ENCODE data around the gene P2RX3.

P2RX3 gene

DNA sequence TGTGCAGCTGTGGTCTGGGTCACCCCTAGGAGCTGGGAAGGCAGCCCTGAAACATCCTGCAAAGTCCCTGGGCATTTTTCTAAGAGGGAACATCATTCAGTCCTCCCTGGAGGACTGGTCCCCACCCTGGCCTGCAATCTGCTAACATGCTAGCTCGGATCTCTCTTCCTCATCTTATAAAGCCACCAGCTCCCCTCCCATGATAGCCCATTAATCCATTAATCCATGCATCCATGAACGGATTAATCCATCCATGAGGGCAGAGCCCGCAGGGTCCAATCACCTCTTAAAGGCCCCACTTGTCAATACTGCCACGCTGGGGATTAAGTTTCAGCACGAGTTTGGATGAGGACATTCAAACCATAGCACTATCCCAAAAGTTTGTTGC is 30.7 kb downstream of the P2RX3 start:
- TF ChIP-seq, protein P1, sequence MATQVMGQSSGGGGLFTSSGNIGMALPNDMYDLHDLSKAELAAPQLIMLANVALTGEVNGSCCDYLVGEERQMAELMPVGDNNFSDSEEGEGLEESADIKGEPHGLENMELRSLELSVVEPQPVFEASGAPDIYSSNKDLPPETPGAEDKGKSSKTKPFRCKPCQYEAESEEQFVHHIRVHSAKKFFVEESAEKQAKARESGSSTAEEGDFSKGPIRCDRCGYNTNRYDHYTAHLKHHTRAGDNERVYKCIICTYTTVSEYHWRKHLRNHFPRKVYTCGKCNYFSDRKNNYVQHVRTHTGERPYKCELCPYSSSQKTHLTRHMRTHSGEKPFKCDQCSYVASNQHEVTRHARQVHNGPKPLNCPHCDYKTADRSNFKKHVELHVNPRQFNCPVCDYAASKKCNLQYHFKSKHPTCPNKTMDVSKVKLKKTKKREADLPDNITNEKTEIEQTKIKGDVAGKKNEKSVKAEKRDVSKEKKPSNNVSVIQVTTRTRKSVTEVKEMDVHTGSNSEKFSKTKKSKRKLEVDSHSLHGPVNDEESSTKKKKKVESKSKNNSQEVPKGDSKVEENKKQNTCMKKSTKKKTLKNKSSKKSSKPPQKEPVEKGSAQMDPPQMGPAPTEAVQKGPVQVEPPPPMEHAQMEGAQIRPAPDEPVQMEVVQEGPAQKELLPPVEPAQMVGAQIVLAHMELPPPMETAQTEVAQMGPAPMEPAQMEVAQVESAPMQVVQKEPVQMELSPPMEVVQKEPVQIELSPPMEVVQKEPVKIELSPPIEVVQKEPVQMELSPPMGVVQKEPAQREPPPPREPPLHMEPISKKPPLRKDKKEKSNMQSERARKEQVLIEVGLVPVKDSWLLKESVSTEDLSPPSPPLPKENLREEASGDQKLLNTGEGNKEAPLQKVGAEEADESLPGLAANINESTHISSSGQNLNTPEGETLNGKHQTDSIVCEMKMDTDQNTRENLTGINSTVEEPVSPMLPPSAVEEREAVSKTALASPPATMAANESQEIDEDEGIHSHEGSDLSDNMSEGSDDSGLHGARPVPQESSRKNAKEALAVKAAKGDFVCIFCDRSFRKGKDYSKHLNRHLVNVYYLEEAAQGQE (IDR thresholded peaks at IDR 0.05; ENCODE audit: insufficient read depth in 1 of 2, low read depth in 2 of 2, low read length in 2 of 2) = no peak
- no peak for TF ChIP-seq SIN3A (IDR thresholded peaks at IDR 0.05; ENCODE audit: borderline replicate concordance, insufficient read depth, low read length)
- TF ChIP-seq FOXP2 (optimal IDR thresholded peaks at IDR 0.05; ENCODE audit: borderline replicate concordance, extremely low read depth, extremely low read length, insufficient read depth) = no peak
- no peak for TF ChIP-seq TAF1 (IDR thresholded peaks at IDR 0.05; ENCODE audit: borderline replicate concordance, insufficient read depth, low read length)
- TF ChIP-seq POLR2AphosphoS5 (IDR thresholded peaks at IDR 0.05; ENCODE audit: low read depth, low read length) = no peak

DNA sequence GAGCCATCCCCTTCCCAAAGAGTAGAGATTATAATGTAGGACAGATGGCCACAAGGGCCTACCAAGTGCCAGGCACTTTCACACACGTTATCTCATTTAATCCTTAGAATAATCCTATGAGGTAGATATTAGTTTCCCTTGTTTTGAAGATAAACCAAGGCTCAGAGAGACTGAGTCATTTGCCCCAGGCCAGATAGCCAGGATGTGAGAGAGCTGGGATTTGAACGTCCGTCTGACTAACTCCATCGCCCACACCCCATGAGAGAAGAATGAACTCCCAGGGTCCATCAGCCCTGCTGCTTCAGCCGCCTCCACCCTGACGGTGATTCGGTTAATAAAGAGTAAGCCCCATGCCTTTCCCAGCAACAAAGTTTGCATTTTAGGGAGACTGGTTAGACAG is 32.1 kb downstream of the P2RX3 start:
- TF ChIP-seq TAF1 (IDR thresholded peaks at IDR 0.05; ENCODE audit: borderline replicate concordance, insufficient read depth, low read length) (no peak), FOXP2 (optimal IDR thresholded peaks at IDR 0.05; ENCODE audit: borderline replicate concordance, extremely low read depth, extremely low read length, insufficient read depth) (no peak), POLR2AphosphoS5 (IDR thresholded peaks at IDR 0.05; ENCODE audit: low read depth, low read length) (no peak), SIN3A (IDR thresholded peaks at IDR 0.05; ENCODE audit: borderline replicate concordance, insufficient read depth, low read length) (no peak)
- TF ChIP-seq, protein P1 (IDR thresholded peaks at IDR 0.05; ENCODE audit: insufficient read depth in 1 of 2, low read depth in 2 of 2, low read length in 2 of 2) = no peak

DNA sequence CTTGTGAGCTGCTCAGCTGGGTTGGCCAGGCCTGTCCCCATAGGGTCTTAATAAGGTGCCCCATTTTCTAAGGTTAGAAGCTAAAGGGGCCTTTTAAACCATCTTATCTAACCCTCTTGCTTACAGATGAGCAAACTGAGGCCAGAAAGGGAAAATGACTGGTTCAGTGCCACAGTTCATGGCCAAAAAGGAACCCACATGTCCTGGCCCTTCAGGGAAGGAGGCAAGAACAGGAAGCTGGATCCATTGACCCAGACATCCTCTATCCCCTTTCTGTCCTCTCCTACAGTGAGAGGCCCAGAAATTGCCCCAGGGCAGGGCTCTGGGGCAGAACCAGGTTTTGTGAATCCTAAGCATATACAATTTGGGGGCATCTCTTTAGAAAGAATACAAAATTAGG is 32.8 kb downstream of the P2RX3 start:
- TF ChIP-seq TAF1 (IDR thresholded peaks at IDR 0.05; ENCODE audit: borderline replicate concordance, insufficient read depth, low read length) (no peak), FOXP2 (optimal IDR thresholded peaks at IDR 0.05; ENCODE audit: borderline replicate concordance, extremely low read depth, extremely low read length, insufficient read depth) (no peak)
- TF ChIP-seq, protein P1 (IDR thresholded peaks at IDR 0.05; ENCODE audit: insufficient read depth in 1 of 2, low read depth in 2 of 2, low read length in 2 of 2) = no peak

DNA sequence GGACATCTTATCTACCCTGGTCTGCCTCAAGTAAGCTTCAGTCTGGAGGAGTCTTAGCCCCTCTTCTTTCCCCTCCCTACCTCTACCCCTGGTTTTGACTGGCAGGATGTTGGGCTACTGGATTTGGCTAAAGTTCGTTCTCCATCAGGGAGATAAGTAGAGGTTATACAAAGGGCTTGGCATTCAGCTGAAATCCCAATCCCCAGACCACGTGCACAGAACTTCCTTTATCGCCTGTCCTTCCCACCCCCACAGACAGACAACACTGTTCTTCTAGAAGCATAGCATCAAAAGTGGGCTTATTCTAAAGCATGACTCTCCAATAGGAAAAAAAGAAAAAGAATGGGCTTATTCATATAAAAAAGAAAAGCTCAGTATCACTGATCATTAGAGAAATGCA is 35.0 kb downstream of the P2RX3 start:
- TF ChIP-seq TAF1 (IDR thresholded peaks at IDR 0.05; ENCODE audit: borderline replicate concordance, insufficient read depth, low read length) (no peak), POLR2AphosphoS5 (IDR thresholded peaks at IDR 0.05; ENCODE audit: low read depth, low read length) (no peak), FOXP2 (optimal IDR thresholded peaks at IDR 0.05; ENCODE audit: borderline replicate concordance, extremely low read depth, extremely low read length, insufficient read depth) (no peak), SIN3A (IDR thresholded peaks at IDR 0.05; ENCODE audit: borderline replicate concordance, insufficient read depth, low read length) (no peak)
- TF ChIP-seq, protein P1 (IDR thresholded peaks at IDR 0.05; ENCODE audit: insufficient read depth in 1 of 2, low read depth in 2 of 2, low read length in 2 of 2) = no peak

DNA sequence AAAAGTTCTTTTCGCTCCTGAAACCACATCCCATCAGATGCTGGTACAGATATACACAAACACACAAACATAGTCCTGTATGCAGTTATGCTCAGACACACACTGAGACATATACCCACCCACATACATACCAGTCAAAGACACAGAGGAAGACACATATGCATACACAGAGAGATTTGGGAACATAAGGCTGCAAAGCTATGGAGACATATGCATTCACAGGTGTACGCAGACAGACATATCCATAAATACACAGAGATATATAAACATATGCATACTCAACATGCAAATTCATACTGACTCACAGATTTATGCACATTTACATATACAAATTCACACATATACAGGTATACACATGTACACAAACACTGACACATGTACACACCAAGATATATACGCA is 36.8 kb downstream of the P2RX3 start:
- TF ChIP-seq FOXP2 (optimal IDR thresholded peaks at IDR 0.05; ENCODE audit: borderline replicate concordance, extremely low read depth, extremely low read length, insufficient read depth) = no peak
- TF ChIP-seq POLR2AphosphoS5 (IDR thresholded peaks at IDR 0.05; ENCODE audit: low read depth, low read length) = no peak
- TF ChIP-seq, protein P1 (IDR thresholded peaks at IDR 0.05; ENCODE audit: insufficient read depth in 1 of 2, low read depth in 2 of 2, low read length in 2 of 2) = no peak
- TF ChIP-seq TAF1 (IDR thresholded peaks at IDR 0.05; ENCODE audit: borderline replicate concordance, insufficient read depth, low read length) = no peak
- TF ChIP-seq SIN3A (IDR thresholded peaks at IDR 0.05; ENCODE audit: borderline replicate concordance, insufficient read depth, low read length) = no peak

All from PFSK-1 (cell line).